Thyroid gland (tissue), 4 donors: Measurements from ENCODE around the gene PLCG2. TPM values are rescaled to one million over a fixed set of nuclear protein-coding genes. Genes with fewer than 3 reads are reported as not detected.

ENCODE experiments used
- DNase-seq, 2 donors: peaks; one replicate each; pipeline ENCODE4 v3.0.0-alpha.2; 2019
- H3K27ac ChIP-seq, 3 donors: fragments of 200-600 bp; sonication (generic); 1 replicate in 2 of 3; 2 replicates in 1 of 3; pipeline ENCODE4 v1.5.1; 2016 to 2019; ENCODE audit warnings: mild to moderate bottlenecking in 1 of 3, moderate library complexity in 1 of 3
- H3K27me3 ChIP-seq: fragments of 200-600 bp; sonication (generic); one replicate; pipeline ENCODE4 v1.5.1; 2019
- H3K36me3 ChIP-seq, 2 donors: fragments of 200-600 bp; sonication (generic); one replicate each; pipeline ENCODE4 v1.5.1; 2016 to 2019
- H3K4me1 ChIP-seq, 2 donors: fragments of 200-600 bp; sonication (generic); one replicate each; pipeline ENCODE4 v1.5.1; 2017 to 2019
- H3K4me3 ChIP-seq, 3 donors: fragments of 200-600 bp; sonication (generic); replicated peaks in 1 of 3; 1 replicate in 2 of 3; 2 replicates in 1 of 3; pipeline ENCODE4 v1.5.1; 2016; ENCODE audit warnings: mild to moderate bottlenecking in 1 of 3
- H3K9me3 ChIP-seq: fragments of 200-600 bp; sonication (generic); one replicate; pipeline ENCODE4 v1.5.1; 2017
- CTCF ChIP-seq, 6 experiments: fragments of 200-600 bp in 3 of 6; fragments of 450-650 bp in 3 of 6; sonication (generic) in 3 of 6; IDR thresholded peaks; one replicate each; pipeline ENCODE4 v1.5.1; 2016 to 2019; ENCODE audit warnings: antibody characterized with exemption in 6 of 6, mild to moderate bottlenecking in 2 of 6, inconsistent platforms in 1 of 6, moderate library complexity in 1 of 6
- POLR2A ChIP-seq, 2 donors: fragments of 450-650 bp; IDR thresholded peaks; one replicate each; pipeline ENCODE4 v1.6.1; 2017; ENCODE audit warnings: antibody characterized with exemption in 2 of 2, mild to moderate bottlenecking in 2 of 2, moderate library complexity in 1 of 2
- WGBS, 2 donors: methylation state at CpG; one replicate each; pipeline ENCODE4 v1.1.5; 2017; 5-methylcytosine and 5-hydroxymethylcytosine counted together
- intact Hi-C: fragments of 100-400 bp; cut with DNase I; formaldehyde crosslinking; loops from one replicate; pipeline ENCODE4 v1.15.1; 2023
- total RNA-seq, 4 donors: library from RNA; depleted of rRNA; stranded (reverse); fragments of >200 nt; gene quantifications; one replicate each; pipeline ENCODE4 v1.2.3, GENCODE V29; 2016

The PLCG2 gene
- total RNA-seq, 4 donors from 2014 or later = 9.2 to 12.1 (median 10.3) TPM

DNA sequence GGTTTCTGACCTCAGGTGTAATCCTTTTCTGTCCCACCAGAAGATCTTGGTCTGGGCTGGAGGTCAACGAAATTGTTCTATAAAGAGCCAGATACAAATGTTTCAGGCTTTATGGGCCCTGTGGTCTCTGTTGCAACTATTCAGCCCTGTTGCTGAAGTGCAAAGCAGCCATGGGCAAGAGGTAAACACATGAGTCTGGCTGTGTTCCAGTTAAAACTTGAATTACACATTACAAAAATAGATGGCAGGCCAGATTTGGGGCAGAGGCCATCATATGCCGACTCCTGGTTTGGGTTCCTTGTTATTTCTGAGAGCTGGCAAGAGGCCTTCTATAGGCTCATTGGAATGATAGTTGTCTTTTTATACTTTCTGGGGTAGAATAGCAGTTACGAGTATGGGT, 117.8 kb downstream of the PLCG2 start:
- 83 to 86% methylated on average over 3 of the region's 3 CpGs for WGBS, 2 donors
- H3K27me3 ChIP-seq = no peaks in the 10 kb centered on the region
- H3K9me3 ChIP-seq = no peaks in the 10 kb centered on the region
- DNase-seq = no peak
- intact Hi-C loops = no loop called here
- TF ChIP-seq CTCF (IDR thresholded peaks at IDR 0.05) (no peak), POLR2A (IDR thresholded peaks at IDR 0.05) (no peak)
- H3K4me1 ChIP-seq = no peaks in the 10 kb centered on the region
- no peak overlapping the region for H3K4me3 ChIP-seq
- no peaks in the 10 kb centered on the region for H3K36me3 ChIP-seq
- H3K27ac ChIP-seq = no peak overlapping the region

- H3K27ac ChIP-seq = no peak overlapping the region
- H3K4me1 ChIP-seq = no peaks in the 10 kb centered on the region
- no peaks in the 10 kb centered on the region for H3K36me3 ChIP-seq
- no peaks in the 10 kb centered on the region for H3K27me3 ChIP-seq
- WGBS, 2 donors = 86 to 91% methylated on average over 6 of the region's 6 CpGs
- no peak overlapping the region for H3K4me3 ChIP-seq
- TF ChIP-seq CTCF (IDR thresholded peaks at IDR 0.05) = no peak
- TF ChIP-seq POLR2A (IDR thresholded peaks at IDR 0.05) = no peak
- intact Hi-C loops = no loop called here
- DNase-seq = no peak
- no peaks in the 10 kb centered on the region for H3K9me3 ChIP-seq
Measured at GRCh38 chr16:81899601-81900000, 120.5 kb downstream of the PLCG2 start.

DNA sequence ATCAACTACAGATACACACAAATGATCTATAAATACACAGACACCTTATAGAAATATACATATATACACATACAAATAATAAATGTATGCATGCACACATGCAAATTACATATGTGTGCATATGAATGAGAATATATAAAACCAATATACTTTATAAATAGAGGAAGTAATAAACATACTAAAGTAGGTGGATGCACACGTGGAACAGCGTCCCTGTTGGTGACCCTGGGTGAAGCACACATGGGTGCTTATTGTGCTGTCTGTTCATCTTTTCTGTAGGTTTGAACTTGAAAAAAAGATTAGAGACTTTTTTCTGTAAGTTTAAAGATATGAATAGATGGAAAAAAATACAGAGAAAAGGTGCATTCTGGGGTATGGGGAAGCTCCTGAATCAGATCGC, 120.9 kb downstream of the PLCG2 start:
- DNase-seq = no peak
- H3K27ac ChIP-seq = no peak overlapping the region
- H3K4me3 ChIP-seq = no peak overlapping the region
- no peaks in the 10 kb centered on the region for H3K27me3 ChIP-seq
- no peak for TF ChIP-seq POLR2A (IDR thresholded peaks at IDR 0.05)
- no peak for TF ChIP-seq CTCF (IDR thresholded peaks at IDR 0.05)
- whole genome bisulfite sequencing, 2 donors = 93 to 94% methylated on average over 3 of the region's 3 CpGs
- intact Hi-C loops = no loop called here
- no peaks in the 10 kb centered on the region for H3K4me1 ChIP-seq
- no peaks in the 10 kb centered on the region for H3K9me3 ChIP-seq
- H3K36me3 ChIP-seq = no peaks in the 10 kb centered on the region

DNA sequence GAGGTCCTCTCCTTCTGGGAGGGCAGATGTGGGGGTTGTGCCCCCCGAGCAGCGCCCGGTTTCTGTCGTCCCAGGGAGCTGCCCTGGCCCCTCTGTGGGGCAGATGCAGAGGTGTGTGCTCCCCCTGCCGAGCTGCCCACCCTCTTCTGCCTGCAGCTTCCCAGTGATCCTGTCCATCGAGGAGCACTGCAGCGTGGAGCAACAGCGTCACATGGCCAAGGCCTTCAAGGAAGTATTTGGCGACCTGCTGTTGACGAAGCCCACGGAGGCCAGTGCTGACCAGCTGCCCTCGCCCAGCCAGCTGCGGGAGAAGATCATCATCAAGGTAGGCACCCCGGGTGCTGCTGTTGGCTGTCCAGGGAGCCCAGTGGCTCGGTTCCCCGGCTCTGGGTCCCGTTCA, 121.4 kb downstream of the PLCG2 start:
- Histone ChIP-seq H3K36me3 (no peaks in the 10 kb centered on the region), H3K27ac (no peak overlapping the region), H3K27me3 (no peaks in the 10 kb centered on the region), H3K4me1 (no peaks in the 10 kb centered on the region), H3K9me3 (no peaks in the 10 kb centered on the region), H3K4me3 (no peak overlapping the region)
- intact Hi-C loops = no loop called here
- TF ChIP-seq CTCF (IDR thresholded peaks at IDR 0.05) (no peak), POLR2A (IDR thresholded peaks at IDR 0.05) (no peak)
- WGBS, 2 donors = 86 to 92% methylated on average over 14 to 17 of the region's 17 CpGs
- DNase-seq = no peak

DNA sequence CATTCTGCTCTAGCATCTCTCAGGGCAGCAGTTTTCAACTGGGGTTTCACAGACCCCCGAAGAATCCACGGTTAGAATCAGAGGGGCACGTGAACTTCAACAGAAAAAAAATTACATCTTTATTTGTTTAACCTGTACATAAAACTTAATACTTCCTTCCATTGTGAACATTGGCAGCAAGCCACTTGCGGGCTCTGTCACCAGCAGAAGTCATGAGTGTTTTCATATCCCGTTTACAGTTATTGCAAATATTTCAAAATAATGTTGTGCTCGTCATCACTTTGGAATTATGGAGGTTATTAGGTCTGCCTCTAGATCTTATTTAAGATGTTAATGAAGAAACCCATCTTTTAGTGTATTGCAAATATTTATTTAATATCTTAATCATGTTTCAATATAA, 122.4 kb downstream of the PLCG2 start:
- Histone ChIP-seq H3K27me3 (no peaks in the 10 kb centered on the region), H3K4me3 (no peak overlapping the region), H3K4me1 (no peaks in the 10 kb centered on the region), H3K27ac (peak overlapping the region in 1 of 3 donors; percentile 27), H3K36me3 (no peaks in the 10 kb centered on the region), H3K9me3 (no peaks in the 10 kb centered on the region)
- 66 to 74% methylated on average over 6 of the region's 6 CpGs for WGBS, 2 donors
- DNase-seq = peak in 1 of 2 donors; percentile 28
- intact Hi-C loops = no loop called here
- TF ChIP-seq POLR2A (IDR thresholded peaks at IDR 0.05) = no peak
- TF ChIP-seq CTCF (IDR thresholded peaks at IDR 0.05) = no peak
